ENCODE data around the gene MED29. TPM values are rescaled to one million over a fixed set of nuclear protein-coding genes. Genes with fewer than 3 reads are reported as not detected.

The MED29 gene
- total RNA-seq, 1 experiment from 2014 or later: 20.8 TPM

GRCh38 chr19:39426170-39426569 is 35.0 kb downstream of the MED29 start:
- no peak for DNase-seq (ENCODE audit: extremely low read depth, low read depth)

- no peak for DNase-seq (ENCODE audit: extremely low read depth, low read depth)
Observed at GRCh38 chr19:39427707-39428106, 36.5 kb downstream of the MED29 start.

DNA sequence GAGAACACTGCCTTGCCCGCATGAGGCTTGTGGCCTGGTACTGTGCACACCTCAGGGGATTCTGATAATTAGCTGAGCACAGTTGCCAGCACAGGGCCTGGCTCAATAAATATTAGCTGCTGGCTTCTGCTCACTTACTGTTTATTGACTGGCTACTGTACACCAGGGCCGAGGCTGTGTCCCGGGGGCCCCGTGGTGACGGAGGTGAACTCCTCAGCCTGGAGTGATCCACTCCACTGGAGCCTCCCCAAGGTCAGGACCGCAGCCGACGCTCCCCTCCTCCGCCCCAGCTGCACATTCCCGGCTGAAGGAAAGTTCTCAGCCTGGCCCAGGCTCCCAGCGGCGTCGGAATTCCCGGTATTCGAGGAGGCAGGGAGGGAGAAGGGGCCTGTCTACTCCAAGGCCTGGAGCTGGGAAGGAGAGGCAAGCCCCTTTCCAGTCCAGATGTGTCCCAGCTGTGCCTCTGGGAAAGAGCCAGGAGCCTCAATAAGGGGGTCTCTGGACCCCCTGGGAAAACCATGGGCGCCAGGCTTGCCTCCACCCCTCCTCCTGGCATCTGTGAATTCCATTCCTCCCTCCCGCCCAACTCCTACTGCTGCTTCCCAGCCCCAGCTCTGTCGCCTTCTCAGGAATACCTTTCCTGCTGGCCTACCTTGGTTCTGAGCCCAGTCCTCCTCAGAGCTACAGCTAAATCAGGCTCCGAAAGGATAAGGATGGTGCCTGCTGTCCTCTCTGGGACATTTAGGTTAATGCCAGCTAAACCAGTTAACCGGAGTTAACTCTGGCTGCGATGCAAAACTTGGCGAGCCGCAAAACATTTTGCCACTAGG is 37.3 kb downstream of the MED29 start:
- DNase-seq (ENCODE audit: extremely low read depth, low read depth): no peak

- DNase-seq (ENCODE audit: extremely low read depth, low read depth): peak; percentile 96
Observed at GRCh38 chr19:39430675-39431593, 39.8 kb downstream of the MED29 start.

GRCh38 chr19:39432677-39433025 is 41.5 kb downstream of the MED29 start:
- no peak for DNase-seq (ENCODE audit: extremely low read depth, low read depth)

- DNase-seq (ENCODE audit: extremely low read depth, low read depth): no peak
Observed at GRCh38 chr19:39433480-39434079, 42.4 kb downstream of the MED29 start.

- DNase-seq (ENCODE audit: extremely low read depth, low read depth): no peak
Observed at GRCh38 chr19:39434123-39435076, 43.2 kb downstream of the MED29 start.

DNA sequence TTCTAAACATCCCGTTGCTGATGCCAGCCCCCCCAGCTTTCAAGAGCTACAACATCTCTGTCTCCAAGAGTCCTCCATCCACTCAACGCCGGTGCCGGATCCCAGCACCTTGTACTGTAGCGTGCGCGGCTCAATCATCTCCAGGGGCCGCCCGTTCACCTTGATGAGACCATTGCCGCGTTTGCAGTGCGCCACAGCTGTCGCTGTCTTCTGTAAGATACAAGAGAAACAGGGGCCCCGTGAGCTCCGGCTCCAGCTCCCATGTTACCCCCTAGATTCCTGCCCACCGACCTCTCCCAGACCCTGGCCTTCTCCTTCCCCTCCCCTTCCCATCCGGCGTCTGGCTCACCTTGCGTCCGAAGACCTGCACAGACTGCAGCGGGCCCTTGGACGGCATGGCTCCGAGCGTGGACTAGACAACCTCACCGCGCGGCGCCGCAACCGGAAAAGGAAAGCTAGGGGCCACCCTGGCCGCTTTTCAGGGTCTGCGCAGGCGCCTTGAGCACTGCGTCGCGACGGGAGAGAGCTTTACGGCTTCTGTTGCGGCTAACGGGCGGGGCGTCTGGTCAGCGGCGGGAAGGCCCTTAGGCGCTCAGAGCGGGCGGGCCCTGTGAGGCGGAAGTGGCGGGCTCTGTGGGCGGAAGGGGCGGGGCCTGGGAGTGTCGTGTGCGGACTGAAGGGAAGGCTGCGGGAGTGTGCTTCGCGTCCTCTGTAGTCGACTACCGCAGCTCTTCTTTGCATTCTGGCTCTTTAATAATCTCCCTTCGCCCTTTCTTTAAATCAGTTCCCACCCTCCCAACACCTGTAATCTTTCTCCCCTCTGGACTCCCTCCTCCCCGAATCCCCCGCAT is 44.5 kb downstream of the MED29 start, which contains the start of gene RPS16:
RPS16 (minus strand) TSS at position 451 of the 851 bp plus-strand sequence; CDS start at position 397, 54 bp downstream.
- peak; percentile 95 for DNase-seq (ENCODE audit: extremely low read depth, low read depth)

GRCh38 chr19:39436350-39436716 is 45.2 kb downstream of the MED29 start:
- no peak for DNase-seq (ENCODE audit: extremely low read depth, low read depth)

DNA sequence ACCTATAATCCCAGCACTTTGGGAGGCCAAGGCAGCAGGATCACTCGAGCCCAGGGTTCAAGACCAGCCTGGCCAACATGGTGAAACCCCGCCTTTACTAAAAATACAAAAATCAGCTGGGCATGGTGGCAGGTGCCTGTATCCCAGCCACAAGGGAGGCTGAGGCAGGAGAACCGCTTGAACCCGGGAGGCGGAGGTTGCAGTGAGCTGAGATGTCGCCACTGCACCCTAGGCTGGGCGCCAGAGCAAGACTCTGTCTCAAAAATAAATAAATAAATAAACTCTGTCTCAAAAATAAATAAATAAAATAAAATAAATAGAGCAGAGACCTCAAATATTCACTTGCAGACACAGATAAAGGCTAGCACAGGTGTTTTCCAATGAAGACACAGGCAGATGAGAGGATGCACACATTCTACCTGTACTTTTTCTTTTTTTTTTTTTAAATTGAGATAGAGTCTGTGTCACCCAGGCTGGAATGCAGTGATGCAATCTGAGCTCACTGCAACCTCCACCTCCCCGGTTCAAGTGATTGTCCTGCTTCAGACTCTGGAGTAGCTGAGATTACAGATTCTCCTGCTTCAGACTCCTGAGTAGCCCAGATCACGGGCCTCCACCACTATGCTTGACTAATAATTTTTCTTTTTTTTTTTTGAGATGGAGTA is 47.2 kb downstream of the MED29 start:
- DNase-seq (ENCODE audit: extremely low read depth, low read depth): no peak

GRCh38 chr19:39444598-39445195 is 53.5 kb downstream of the MED29 start:
- DNase-seq (ENCODE audit: extremely low read depth, low read depth): no peak

DNA sequence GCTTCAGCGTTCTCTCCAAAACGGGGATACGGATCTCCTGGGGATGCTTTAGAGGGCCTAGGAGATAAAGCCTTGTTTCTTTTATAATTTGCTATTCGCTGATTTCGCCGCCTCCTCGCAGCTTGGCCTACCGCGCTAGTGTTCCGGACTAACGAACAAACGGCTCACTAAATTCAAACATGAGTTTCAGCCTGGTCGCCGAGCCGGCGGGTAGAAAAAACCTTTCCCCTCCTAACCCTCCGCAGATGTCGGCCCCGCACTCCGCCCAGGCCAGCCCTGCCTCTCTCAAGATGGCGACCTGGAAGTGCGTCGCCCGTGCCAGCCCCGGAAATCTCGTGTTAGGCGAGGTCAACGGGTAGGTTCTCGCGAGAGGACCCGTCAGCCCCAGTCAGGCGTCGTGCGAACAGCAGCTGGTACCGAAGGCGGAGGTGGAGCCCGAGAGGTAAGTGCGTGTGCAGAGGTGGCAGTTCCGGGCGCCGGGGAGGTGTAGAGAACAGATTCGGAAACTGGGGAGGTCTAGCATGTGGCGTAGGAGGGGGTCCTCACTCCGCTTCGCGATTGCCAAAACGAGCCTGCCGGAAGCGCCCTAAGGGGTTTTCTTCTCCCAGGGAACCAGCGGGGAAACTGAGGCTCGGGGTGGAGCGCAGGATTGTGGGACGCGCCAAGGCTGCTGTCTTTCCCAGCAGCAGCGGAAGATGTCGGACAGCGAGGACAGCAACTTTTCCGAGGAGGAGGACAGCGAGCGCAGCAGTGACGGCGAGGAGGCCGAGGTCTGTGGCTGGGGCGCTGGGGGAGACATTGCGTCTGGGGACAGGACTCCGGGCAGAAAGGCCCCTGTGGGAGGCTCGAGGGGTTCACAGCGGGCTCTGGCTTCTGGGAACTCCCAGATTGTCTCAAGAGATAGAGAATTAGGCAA is 54.3 kb downstream of the MED29 start, which contains the start of gene SUPT5H:
SUPT5H (plus strand) TSS at position 387 of the 916 bp plus-strand sequence; CDS start at position 696, 309 bp downstream.
- peak; percentile 95 for DNase-seq (ENCODE audit: extremely low read depth, low read depth)

GRCh38 chr19:39446365-39447084 is 55.3 kb downstream of the MED29 start:
- DNase-seq (ENCODE audit: extremely low read depth, low read depth): no peak

- no peak for DNase-seq (ENCODE audit: extremely low read depth, low read depth)
Observed at GRCh38 chr19:39448271-39448670, 57.1 kb downstream of the MED29 start.

DNA sequence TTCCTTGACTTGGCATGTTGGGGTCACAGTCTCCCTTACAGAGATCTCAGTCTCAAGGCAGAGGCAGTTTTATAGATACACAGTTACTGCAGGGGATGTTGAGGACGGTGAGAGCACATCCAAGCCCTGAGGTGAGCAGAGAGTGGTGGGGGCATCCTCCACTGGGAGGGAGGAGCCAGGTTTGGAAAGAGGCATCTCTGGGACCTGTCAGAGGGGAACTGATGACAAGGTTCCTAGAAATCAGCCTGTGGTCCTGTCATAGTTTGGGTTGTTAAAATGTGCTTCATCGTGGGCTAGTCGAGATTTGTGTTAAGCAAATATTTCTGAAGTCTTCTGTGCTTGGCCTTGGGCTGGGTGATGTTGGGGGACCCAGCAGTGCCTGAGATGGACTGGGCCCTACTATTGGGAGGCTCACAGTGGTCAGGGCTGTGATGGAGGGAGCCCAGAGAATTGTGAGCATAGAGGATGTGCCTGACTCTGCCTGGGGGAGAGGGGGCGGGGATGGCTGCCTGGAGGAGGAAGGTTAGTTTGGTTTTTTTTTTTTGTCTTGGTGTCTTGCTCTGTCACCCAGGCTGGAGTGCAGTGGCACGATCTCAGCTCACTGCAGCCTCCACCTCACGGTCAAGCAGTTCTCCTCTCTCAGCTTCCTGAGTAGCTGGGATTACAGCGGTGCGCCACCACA is 58.1 kb downstream of the MED29 start:
- no peak for DNase-seq (ENCODE audit: extremely low read depth, low read depth)

Data from NCI-H460 (cell line).